Measurements from ENCODE around the gene ITFG2. TPM values are rescaled to one million over a fixed set of nuclear protein-coding genes. Genes with fewer than 3 reads are reported as not detected.
A peak's percentile ranks its signal among the peaks of the same experiment; 100 is the strongest.

The ITFG2 gene
- total RNA-seq, 1 experiment from 2014 or later, result 24.6 TPM

DNA sequence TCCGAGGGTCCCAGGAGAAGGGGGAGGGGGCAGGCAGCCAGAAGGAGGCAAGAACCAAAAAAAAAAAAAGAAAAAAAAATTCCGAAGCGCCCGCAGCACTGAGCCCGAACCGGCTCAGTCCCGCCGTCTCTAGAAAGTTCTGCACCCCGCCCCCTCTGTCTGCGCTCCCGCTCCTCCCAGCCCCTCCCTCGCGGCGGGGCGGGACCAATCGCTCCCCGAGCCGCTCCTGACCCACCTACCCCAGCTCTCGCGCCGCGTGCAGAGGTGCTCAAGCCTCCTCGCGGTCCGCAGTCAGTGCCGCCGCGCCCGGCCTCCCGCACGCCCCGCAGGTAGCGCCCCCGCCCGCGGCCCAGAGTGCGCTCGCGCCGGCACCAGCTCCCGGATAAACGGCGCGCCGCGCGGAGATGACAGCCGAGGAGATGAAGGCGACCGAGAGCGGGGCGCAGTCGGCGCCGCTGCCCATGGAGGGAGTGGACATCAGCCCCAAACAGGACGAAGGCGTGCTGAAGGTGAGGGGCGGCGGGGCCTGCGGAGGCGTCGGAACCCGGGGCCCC, 17.7 kb upstream of the ITFG2 start, which contains the start of gene FKBP4 (continued):
- peak; percentile 71; the same call in 1 of the 2 replicates for TF ChIP-seq SIN3A (IDR thresholded peaks at IDR 0.05; ENCODE audit: low read depth)
- TF ChIP-seq SRF (IDR thresholded peaks at IDR 0.05; ENCODE audit: low read depth), result no peak
- TF ChIP-seq RAD21 (IDR thresholded peaks at IDR 0.05; ENCODE audit: low read depth), result no peak
- no peak for TF ChIP-seq ELF1 (IDR thresholded peaks at IDR 0.05; ENCODE audit: borderline replicate concordance, low read depth)

DNA sequence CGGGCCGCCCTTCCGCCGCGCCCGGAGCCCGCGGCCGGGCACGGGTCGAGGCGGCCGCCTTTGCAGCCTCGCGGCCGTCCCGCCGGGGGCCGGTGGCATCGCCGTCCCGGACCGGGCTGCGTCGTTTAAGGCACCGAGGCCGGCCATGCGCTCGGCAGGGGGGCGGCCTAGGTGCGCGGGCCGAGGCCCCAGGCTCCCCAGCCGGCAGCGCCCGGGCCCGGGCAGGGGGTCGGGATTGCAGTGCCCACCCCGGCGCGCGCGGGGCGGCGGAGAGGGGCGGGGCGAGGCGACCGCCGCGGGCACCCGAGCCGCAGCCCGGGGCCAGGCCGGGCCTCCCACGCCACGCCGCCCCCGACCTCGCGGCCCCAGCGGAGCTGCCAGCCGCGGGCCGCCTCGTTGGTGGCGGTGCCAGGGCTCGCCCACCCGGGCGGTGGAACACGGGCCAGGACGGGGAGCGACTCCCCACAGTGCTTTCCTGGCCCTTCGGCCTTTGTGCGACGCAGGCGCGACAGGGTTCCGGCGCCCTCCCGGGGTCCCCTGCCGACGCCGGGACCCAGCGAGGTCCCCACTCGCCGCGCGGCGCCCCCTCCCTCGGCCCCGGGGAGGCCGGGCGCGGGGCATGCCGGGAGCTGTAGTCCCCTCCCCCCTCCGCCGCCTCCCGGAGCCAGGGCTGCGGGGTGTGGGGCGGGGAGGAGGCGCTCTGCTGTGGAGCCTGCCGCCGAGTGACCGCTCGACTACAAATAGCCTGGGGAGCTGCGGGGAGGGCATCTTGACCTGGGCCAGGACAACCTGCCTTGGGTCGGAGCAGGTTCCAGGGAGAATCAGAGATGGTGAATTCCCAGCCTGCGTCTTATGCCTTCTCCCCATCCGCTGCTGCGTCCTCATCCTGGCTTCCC, 16.9 kb upstream of the ITFG2 start:
- RAD21 ChIA-PET (ENCODE audit: low non-redundant PET in 1 of 2, low total read pairs in 2 of 2, uncharacterized antibody in 2 of 2, unreplicated experiment in 2 of 2), result interaction anchor here in 1 of 2 experiments (0.6 kb wide), 1 partner anchor 16 kb away, joined by 3 read pairs; no protein-coding TSS in a partner anchor
- TF ChIP-seq, protein P1, sequence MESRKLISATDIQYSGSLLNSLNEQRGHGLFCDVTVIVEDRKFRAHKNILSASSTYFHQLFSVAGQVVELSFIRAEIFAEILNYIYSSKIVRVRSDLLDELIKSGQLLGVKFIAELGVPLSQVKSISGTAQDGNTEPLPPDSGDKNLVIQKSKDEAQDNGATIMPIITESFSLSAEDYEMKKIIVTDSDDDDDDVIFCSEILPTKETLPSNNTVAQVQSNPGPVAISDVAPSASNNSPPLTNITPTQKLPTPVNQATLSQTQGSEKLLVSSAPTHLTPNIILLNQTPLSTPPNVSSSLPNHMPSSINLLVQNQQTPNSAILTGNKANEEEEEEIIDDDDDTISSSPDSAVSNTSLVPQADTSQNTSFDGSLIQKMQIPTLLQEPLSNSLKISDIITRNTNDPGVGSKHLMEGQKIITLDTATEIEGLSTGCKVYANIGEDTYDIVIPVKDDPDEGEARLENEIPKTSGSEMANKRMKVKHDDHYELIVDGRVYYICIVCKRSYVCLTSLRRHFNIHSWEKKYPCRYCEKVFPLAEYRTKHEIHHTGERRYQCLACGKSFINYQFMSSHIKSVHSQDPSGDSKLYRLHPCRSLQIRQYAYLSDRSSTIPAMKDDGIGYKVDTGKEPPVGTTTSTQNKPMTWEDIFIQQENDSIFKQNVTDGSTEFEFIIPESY (IDR thresholded peaks at IDR 0.05; ENCODE audit: extremely low read depth, insufficient replicate concordance, low read length), result no peak
- TF ChIP-seq ZFX (IDR thresholded peaks at IDR 0.05), result peak; percentile 92
- TF ChIP-seq SIN3A (IDR thresholded peaks at IDR 0.05; ENCODE audit: low read depth), result 0 out of 2 replicates have a peak, but pooled peaks have one; percentile 39
- TF ChIP-seq YY1 (IDR thresholded peaks at IDR 0.05; ENCODE audit: extremely low read depth, insufficient replicate concordance, low read depth, low read length), result peak; percentile 55
- TF ChIP-seq, protein P2, sequence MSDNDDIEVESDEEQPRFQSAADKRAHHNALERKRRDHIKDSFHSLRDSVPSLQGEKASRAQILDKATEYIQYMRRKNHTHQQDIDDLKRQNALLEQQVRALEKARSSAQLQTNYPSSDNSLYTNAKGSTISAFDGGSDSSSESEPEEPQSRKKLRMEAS (IDR thresholded peaks at IDR 0.05), result no peak
- peak; percentile 51 for TF ChIP-seq POLR2AphosphoS5 (IDR thresholded peaks at IDR 0.05; ENCODE audit: low read depth, low read length)
- TF ChIP-seq SP1 (IDR thresholded peaks at IDR 0.05; ENCODE audit: low read depth), result no peak
- H3K4me1 ChIP-seq (ENCODE audit: control insufficient read depth in 1 of 2, insufficient read depth in 2 of 2, low read length in 2 of 2), result peaks cover 10 to 20% of the 10 kb centered on the region in 2 experiments; a peak in 3 of 4 replicates
- H2AFZ ChIP-seq (ENCODE audit: low read depth, low read length, poor library complexity, severe bottlenecking), result no peak overlapping the region
- H3K9me3 ChIP-seq (ENCODE audit: control insufficient read depth in 1 of 2, insufficient read depth in 1 of 2, low read depth in 1 of 2, low read length in 2 of 2), result no peaks in the 10 kb centered on the region
- no TSS peak for BruUV-seq (replicated peaks)
- ATAC-seq (peak; percentile 80), DNase-seq (ENCODE audit: low read depth, low spot score) (no peak)
- H3K4me3 ChIP-seq (replicated peaks in 1 of 2; ENCODE audit: low read depth in 1 of 2, low read length in 2 of 2), result peak overlapping the region; percentile 88 to 95
- peaks cover 29 to 45% of the 10 kb centered on the region in 2 experiments for H3K36me3 ChIP-seq (ENCODE audit: control insufficient read depth in 1 of 2, insufficient read depth in 2 of 2, low read length in 2 of 2)
- peaks cover 17% of the 10 kb centered on the region; the same call in 1 of the 2 replicates for H4K20me1 ChIP-seq (ENCODE audit: insufficient read depth)
- H3K79me2 ChIP-seq (ENCODE audit: insufficient read depth, low read length), result peaks cover 51% of the 10 kb centered on the region
- intact Hi-C loops (cut with micrococcal nuclease), result no loop called here
- POLR2A ChIA-PET, result interaction anchor here (1.0 to 1.8 kb wide), 3 partner anchors 12 to 30 kb away, joined by 3 to 6 read pairs (median 3); partner anchors contain the start of gene ITFG2
- H3K27me3 ChIP-seq (ENCODE audit: insufficient read depth, low read length), result no peaks in the 10 kb centered on the region
- CTCF ChIA-PET, result interaction anchor here (0.7 to 4.5 kb wide), 3 partner anchors 11 to 112 kb away, joined by 3 to 30 read pairs (median 3); partner anchors contain the start of gene ITFG2
- H3K27ac ChIP-seq (ENCODE audit: low read depth, low read length), result peak overlapping the region; percentile 92
- H3K4me2 ChIP-seq (ENCODE audit: low read length), result peak overlapping the region; percentile 95
- peak overlapping the region; percentile 73 for H3K9ac ChIP-seq (ENCODE audit: low read length)
- H3K9me2 ChIP-seq (ENCODE audit: insufficient read depth), result no peaks in the 10 kb centered on the region

Data from HCT116 (cell line).